Activated CD4-positive, CD25-positive, alpha-beta regulatory T cell (primary cell): Measurements from ENCODE around the gene DENND2A.
"Not testable (repeated sequence)": the region's sequence is repeated elsewhere in the genome, so short reads cannot be mapped to it uniquely, and the experiment has no call there.

ENCODE experiments used
- DNase-seq, 4 experiments: peaks; one replicate each; lab custom pipeline; 2025; lab: John Stamatoyannopoulos, UW

The DENND2A gene

DNA sequence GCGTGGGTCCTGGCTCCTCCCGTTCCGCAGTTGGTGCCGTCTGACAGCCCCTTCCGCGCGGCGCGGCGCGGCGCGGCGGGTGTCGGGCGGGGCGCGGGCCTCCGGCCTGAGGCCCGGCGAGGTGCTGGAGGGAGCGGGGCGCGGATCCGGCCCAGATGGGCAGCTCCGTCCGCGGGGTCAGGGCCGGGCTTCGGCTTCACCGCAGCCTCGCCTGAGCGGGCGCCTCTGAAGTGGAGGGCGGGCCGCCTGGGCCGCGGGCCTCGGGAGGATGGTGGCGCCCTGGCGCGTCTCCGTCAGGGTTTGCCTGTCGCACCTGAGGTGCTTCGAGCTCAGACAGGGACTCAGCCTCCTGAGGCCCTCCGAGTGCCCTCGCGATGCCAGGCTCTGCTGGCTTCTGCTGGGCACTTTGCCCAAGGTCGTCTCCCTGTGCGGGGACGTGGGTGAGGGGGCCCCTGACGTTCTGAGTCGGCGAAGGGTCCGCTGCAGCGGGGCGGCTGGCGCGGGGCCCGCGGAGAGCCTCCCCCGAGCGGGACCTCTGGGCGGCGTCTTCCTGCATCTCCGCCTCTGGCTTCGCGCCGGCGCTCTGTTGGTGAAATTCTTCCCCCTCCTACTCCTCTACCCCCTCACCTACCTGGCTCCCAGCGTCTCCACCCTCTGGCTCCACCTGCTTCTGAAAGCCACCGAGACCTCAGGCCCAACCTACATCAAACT is 32.6 kb upstream of the DENND2A start:
- peak; percentile 43 to 53 (median 46) for DNase-seq

DNA sequence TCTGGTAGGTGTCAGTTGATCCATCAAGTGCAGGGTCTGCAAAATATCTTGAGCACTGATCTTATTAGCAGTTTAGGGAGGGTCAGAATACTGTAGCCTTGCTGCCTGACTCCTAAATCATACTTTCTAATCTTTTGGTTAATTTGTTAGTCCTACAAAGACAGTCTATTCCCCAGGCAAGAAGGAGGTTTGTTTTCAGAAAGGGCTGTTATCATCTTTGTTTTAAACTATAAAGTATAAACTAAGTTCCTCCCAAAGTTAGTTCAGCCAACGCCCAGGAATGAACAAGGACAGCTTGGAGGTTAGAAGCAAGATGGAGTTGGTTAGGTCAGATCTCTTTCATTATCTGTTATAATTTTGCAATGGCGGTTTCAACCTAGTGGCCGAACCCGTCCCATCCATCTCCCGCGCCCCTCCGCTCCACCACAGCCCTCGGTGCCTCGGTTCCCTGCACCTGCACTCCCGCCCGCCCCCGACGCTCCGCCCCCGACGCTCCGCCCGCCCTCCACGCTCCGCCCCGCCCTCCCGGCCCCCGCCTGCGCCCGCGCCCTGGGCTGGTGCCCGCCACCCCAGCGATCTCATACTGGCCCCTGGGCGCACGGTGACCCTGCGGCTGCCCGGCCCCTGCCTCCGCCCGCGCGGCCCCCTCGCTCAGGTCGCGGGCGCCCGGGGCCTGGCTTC is 31.9 kb upstream of the DENND2A start, which contains the start of gene ADCK2:
Gene ADCK2, plus strand, starts transcription at position 564 of the 681 bp plus-strand sequence. CDS start 386 bp downstream, outside the sequence.
- DNase-seq, result peak; percentile 43 to 53 (median 46)

DNA sequence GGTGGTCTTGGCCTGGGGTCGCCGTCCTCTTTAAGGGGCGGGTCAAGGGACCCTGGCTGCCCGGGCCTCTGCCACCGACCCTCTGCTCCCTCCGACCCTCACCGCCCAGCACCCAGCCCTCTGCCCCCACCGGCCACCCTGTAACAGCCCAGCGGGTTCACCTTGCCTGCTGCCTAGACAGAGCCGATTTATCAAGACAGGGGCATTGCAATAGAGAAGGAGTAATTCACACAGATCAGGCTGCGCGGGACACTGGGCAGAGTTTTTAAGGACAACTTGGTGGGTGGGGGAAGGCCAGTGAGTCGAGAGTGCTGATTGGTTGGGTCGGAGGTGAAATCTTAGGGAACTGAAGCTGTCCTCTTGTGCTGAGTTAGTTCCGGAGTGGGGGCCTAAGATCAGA is 31.4 kb upstream of the DENND2A start:
- no peak for DNase-seq

DNA sequence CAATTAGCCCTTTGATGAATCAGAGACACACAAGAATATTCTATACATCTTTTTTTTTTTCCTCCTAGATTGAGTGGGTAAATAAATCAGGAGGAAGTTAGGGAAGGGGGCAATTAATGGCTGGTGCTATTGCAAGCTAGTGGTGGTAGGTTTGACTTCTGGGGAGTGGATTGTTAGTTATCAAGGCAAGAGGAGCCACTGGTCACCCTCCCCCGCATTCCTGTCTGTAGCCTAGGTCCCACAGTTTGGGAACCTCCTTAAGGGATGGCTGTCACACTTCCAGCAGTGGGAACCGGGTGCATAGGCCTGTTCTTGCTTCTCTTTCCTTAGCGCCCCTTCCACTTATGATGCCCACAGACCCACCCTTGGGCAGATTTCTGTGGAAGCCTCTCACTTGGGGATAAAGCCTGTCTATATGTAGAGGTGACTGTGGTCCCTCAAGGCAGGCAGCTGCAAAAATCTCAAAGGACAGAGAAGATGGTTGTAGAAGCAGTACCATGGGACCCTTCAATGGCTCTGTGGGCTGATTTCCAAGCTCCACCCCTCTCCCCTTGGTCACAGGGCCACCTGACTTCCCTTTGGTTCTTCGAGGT is 29.8 kb upstream of the DENND2A start:
- DNase-seq, result no peak

DNA sequence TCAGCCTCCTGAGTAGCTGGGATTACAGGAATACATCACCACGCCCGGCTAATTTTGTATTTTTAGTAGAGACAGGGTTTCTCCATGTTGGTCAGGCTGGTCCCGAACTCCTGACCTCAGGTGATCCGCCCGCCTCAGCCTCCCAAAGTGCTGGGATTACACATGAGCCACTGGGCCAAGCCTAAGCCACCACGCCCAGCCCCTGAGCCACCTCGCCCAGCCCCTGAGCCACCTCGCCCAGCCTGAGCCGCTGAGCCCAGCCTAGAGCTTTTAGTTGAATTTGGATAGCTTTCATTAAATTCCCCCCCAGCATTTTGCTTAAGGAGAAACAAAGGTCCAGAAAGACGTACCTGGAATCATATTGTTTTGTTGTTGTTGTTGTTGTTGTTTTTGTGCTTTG is 29.2 kb upstream of the DENND2A start:
- not testable (repeated sequence) for DNase-seq

DNA sequence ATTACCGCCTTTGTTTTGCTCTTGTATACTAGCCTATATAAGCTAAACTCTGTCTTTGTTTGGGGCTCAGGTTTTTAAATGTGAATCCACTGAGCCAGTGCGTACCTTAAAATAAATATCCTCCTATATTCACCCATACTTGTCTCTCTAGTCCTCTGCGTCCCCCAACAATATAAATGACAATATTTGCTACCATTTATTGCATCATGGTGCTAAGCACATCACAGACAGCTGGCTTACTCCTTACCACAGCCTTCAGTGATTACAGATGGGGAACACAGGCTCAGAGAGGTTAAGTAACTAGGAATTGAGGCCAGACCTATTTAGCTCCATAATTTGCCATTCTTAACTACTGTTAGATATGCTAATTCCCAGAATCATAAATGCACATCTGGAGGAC is 28.7 kb upstream of the DENND2A start:
- DNase-seq, result no peak

DNA sequence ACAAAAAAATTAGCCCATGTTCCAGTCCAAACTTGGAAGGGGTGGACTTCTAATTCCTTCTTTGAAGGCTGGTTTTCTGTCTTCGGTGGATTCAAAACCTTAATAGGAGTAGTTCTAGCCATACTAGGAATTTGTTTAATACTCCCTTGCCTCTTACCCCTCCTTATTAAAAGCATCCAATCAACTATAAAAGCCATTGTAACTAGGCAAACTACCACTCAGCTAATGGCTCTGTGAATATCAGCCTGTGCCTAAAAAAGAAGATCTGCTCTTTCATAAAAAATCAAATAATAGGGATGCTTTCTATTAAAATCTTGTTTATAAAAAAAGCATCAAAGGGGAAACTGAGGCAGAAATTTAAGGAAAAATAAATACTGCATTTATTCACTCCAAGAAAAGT is 28.0 kb upstream of the DENND2A start:
- DNase-seq, result no peak

DNA sequence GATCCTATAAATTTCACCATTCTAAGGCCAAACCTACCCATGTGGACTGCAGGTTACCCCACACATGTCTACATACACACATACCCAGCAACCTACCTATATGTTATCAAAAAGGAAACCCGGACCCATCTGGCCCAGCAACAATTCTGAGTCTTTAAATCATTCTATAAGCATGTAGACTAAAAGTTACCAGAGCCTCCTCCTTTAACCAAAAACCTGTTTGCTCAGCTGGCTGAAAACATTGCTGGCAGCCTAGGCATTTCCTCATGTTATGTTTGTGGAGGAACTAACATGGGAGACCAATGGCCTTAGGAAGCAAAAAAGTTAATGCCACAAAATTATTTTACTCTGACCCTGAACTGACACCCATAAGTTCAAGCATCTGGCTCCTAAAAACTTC is 26.9 kb upstream of the DENND2A start:
- DNase-seq, result no peak

DNA sequence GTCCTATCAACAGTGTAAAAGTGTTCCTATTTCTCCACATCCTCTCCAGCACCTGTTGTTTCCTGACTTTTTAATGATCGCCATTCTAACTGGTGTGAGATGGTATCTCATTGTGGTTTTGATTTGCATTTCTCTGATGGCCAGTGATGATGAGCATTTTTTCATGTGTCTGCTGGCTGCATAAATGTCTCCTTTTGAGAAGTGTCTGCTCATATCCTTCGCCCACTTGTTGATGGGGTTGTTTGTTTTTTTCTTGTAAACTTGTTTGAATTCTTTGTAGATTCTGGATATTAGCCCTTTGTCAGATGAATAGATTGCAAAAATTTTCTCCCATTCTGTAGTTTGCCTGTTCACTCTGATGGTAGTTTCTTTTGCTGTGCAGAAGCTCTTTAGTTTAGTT is 22.3 kb upstream of the DENND2A start:
- DNase-seq, result not testable (repeated sequence)

DNA sequence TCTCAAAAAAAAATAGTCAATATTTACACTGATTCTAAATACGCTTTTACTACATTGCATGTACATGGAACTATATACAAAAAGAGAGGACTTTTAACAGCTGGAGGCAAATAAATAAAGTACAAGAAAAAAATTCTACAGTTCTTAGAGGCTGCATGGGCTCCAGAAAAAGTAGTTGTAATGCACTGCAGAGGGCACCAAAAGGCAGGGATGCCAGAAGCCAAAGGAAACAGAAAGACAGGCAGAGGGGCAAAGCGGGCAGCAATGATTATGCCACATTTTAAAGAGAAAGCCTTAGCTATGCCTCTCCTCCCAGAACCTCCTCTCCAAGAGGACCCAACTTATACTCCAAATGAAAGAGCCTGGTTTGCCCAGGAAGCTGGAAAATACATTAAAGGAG is 20.5 kb upstream of the DENND2A start:
- no peak for DNase-seq

DNA sequence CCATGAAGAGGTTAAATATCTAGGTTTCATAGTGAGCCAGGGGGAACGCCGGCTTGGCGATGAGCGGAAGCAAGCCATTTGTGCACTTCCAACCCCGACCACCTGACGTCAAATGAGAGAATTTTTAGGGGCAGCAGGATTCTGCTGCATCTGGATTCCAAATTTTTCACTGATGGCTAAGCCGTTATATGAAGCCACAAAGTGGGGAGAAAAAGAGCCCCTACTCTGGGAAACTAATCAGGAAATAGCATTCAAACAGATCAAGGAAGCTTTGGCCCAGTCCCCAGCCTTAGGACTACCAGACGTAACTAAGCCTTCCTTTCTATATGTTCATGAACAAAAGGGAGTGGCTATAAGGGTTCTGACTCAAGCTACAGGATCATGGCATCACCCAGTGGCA is 19.2 kb upstream of the DENND2A start:
- no peak for DNase-seq

DNA sequence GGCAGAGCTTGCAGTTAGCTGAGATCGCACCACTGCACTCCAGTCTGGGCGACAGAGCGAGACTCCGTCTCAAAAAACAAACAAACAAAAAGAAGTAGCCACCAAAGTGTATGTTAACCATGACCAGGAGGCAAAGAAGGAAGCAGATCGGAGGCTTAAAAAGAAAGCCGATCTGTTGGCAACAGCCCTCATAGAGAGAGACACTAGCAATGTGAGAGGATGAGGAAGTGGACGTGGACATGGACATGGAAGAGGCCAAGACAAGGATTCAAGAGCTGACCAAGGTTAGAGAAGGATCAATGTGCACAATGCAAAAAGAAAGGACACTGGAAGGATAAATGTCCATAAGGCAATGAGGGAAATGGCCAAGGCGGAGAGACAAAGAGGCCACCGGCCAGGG is 17.3 kb upstream of the DENND2A start:
- DNase-seq, result no peak

DNA sequence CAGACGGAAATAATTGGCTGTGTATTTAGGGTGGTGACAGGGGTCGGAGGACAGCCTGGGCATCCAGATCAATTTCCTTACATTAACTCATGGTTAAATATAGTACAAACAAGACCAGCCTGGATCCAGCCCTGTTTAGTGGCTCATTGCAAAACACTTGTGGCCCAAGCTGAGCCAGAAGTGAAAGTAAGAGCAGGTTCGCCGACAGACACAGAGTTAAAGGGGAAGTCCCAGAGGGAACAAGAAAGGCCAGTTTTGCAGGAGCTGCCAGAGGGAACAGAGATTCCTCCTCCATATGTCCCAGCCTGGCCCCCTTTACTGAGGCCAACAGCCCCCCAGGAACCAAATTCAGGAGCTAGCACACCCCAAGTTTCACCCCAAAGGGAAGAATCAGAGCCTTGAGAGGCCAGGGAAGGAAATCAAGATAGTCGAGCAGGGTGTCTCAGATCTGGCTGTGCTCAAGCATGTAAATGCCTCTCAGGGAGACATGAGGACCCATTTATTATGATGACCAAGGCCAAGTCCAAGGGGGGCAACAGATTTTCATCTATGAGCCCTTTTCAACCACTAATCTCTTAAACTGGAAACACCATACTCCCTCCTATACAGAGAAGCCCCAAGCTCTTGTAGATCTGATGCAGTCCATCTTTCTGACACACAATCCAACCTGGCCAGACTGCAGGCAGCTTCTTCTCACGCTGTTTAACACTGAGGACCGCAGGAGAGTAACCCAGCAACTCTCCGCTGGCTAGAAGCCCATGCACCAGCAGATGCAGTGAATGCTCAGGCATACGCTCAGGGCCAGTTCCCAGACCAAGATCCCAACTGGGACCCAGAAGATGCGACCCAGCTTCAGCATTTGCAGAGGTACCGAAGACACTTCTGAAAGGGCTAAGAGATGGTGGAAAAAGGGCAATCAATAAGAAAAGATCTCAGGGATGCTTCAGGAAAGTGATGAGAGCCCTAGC is 16.2 kb upstream of the DENND2A start:
- no peak for DNase-seq

DNA sequence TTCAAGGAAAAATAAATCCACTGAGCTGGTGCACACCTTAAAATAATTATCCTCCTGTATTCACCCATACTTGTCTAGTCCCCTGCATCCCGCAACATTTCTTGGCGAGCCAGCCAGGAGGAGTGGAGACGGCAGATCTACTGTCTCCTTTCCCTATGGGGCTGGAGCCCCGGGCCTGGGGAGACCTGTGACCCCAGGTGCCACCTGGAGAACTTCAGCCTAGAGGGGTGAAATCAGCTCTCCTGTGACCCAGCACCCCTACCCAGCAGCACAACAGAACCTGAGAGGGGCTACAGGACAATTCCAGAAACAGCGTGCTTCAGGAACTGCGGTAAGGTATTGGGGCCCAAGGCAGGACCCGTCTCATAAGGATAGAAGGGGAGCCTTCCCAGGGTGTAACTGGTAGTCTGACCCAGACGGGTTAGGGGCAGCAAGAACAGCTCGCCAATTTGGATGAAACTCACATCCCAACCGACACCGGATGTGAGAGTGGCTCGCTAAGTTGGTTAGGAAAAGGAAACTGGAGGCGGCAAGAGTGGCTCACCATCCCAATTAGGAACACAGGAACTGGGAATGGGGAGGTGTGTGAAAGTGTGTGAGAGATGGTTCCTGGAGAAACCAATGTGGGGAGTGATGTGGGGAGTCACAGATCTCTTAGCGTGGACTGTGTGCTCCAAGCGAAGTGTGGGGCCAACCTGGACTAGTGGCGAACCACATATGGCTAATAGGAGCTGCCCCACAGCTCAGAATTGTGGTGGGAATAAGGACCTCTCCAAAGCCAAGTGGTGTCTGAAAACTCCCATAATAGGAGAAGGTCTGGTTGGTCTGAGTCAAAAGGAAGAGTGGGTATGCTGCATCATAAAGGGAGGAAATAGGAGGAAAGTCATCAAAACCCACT is 15.1 kb upstream of the DENND2A start:
- no peak for DNase-seq

DNA sequence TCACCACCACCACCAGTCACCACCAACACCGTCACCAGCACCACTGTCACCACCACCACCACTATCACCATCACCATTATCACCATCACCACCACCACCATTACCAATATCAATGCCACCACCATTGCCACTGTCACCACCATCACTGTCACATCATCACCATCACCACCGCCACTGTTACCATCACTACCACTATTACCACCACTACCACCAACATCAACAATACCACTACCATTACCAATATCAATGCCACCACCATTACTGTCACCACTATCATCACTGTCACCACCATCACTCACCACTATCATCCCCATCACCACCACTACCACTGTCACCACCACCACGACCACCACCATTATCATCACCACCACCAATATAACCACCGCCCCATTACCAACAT is 14.0 kb upstream of the DENND2A start:
- DNase-seq, result no peak

DNA sequence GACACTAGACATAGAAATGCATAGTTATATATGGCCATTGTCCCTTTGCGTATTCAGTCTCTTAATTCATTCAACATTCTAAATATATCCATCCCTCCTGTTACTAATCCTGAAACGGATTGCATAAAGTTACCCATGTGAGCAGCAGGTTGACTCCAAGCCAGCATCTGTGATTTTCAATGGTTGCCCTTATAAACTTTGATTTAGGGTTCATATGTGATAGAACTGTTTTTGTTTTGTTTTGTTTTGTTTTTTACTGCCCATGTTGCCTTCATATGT is 13.4 kb upstream of the DENND2A start:
- no peak for DNase-seq

DNA sequence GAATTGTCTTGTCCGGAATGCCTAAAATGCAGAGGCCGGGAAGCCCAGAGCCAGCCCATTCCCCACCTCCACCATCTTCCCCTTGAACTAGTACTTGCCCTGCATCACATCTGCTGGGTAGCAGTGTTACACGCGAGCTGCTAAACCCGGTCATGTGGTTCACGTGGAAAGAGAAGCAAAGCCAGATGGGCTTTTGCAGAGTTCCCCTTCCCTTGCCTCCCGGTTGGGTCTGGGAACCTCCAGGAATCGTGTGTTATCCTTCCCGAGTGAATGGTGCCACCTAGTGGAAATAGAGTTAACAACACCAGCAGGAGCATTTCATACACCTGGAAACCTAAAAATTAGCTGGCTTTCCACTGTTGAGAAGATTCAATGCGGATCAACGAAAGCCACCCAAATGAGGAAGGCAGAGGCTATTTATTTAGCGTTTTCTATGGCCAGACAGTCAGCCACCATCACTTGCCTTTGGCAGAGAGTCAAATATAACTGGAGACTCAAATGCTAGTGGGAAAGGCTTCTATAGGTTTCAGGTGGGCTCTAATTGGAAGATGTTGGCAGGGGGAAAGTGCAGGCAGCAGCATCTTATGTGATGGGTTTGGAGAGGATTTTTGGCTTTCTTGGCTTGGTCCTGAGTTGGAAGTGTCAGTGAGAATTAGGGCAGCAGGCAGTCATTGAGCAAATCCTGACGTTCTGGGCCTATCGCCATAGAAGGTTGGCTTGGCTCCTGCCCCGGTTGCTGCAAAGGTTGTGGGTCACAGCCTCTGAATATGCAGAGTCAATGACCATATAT is 12.9 kb upstream of the DENND2A start:
- DNase-seq, result no peak

DNA sequence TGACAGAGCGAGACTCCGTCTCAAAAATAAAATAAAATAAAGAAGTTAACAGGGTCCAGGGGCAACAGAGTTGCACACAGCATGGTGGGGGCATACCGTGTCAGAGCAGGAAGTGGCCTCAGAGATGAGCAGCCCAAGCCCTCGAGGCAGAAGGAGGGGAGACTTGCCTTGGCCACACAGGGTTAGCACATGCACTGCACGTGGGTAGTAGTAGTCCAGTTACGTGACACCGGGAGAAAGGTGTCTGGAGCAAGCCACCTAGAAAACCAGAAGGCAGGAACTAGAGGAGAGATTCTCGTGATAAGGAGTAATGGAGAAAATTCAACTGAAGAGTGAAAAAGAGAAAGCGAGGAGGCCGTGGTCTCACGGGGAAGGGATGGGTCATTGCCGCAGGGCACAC is 9.8 kb upstream of the DENND2A start:
- DNase-seq, result no peak

DNA sequence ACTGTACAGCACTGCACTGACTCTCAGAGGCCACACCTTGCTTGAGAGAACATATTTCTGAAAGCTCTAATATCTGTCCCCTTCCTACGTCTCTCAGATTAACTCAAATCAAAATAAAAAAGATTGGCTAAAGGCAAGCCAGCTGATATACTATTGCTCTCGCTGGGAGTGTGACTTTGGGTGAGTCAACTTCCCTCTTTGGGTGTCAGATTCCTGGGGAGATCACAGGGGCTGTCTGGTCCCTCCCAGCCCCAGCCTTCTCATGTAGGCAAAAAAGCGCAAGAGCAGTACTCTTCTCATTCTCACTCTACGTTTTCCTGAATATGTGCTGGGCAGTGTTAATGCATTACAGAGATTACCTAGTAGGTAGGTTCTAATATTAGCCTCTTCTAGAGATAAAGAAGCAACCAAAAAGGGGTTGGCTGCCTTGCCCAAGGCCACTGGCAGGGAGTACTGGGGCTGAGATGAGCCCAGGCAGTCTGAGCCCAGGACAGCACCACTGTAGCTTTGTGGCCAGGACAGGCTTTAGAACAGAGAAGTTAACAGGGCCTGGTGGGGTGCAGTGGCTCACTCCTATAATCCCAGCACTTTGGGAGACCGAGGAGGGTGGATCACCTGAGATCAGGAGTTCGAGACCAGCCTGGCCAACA is 9.1 kb upstream of the DENND2A start:
- no peak for DNase-seq
